HepG2 (cell line): ENCODE results near the gene TMED9. TPM values are rescaled to one million over a fixed set of nuclear protein-coding genes. Genes with fewer than 3 reads are reported as not detected.
A peak's percentile ranks its signal among the peaks of the same experiment; 100 is the strongest.

ENCODE experiments used
- AHDC1 ChIP-seq: sonication (generic); formaldehyde crosslinking; IDR thresholded peaks from 2 replicates; pipeline ENCODE4 v1.5.1; 2020; ENCODE audit warnings: mild to moderate bottlenecking, missing genetic modification reagents, borderline replicate concordance
- AKAP8 ChIP-seq: sonication (generic); formaldehyde crosslinking; IDR thresholded peaks from 2 replicates; pipeline ENCODE4 v1.5.1; 2020; ENCODE audit warnings: mild to moderate bottlenecking, missing genetic modification reagents
- ATF2 ChIP-seq: sonication (generic); formaldehyde crosslinking; IDR thresholded peaks from 2 replicates; pipeline ENCODE4 v1.4.0; 2020; ENCODE audit warnings: missing genetic modification reagents
- NR2C2 ChIP-seq: sonication (generic); formaldehyde crosslinking; IDR thresholded peaks from 2 replicates; pipeline ENCODE4 v1.4.0; 2020; ENCODE audit warnings: missing genetic modification reagents, mild to moderate bottlenecking, moderate library complexity, borderline replicate concordance
- SAP130 ChIP-seq: IDR thresholded peaks from 2 replicates; pipeline ENCODE4 v1.6.1; 2016; ENCODE audit warnings: low read depth
- ZMAT3 ChIP-seq: sonication (generic); formaldehyde crosslinking; conservative IDR thresholded peaks from 2 replicates; pipeline ENCODE4 v1.7.0; 2021; ENCODE audit warnings: missing genetic modification reagents
- ZNF205 ChIP-seq: IDR thresholded peaks from 2 replicates; pipeline ENCODE4 v1.6.1; 2018; ENCODE audit warnings: missing biosample characterization, missing genetic modification reagents
- ZNF503 ChIP-seq: sonication (generic); formaldehyde crosslinking; IDR thresholded peaks from 2 replicates; pipeline ENCODE4 v1.4.0; 2020; ENCODE audit warnings: missing genetic modification reagents
- polyA plus RNA-seq, 8 experiments: library from polyadenylated mRNA; depleted of rRNA in 3 of 8; stranded (reverse) in 7 of 8; unstranded in 1 of 8; fragments of >200 nt; fragmentation: Illumina TruSeq in 4 of 8; extraction: Trizol in 4 of 8; gene quantifications; 2 replicates each; pipeline versions ENCODE4 v1.2.1 to v1.2.3, GENCODE V29; 2011 to 2016; ENCODE audit warnings: low read depth in 4 of 8, missing spikeins in 1 of 8, mixed read lengths in 1 of 8; ENCODE audit not compliant: insufficient read depth in 1 of 8
- total RNA-seq, 5 experiments: library from RNA; depleted of rRNA; stranded (reverse); fragments of >200 nt; fragmentation: Illumina TruSeq; extraction: Trizol; gene quantifications; 2 replicates each; pipeline ENCODE4 v1.2.3, GENCODE V29; 2016; ENCODE audit warnings: low read depth in 1 of 5
- TF ChIP-seq, protein P1 (sequence below): IDR thresholded peaks from 2 replicates; pipeline ENCODE4 v1.4.0; 2020; ENCODE audit warnings: mild to moderate bottlenecking, missing genetic modification reagents
- TF ChIP-seq, protein P2 (sequence below): sonication (generic); formaldehyde crosslinking; IDR thresholded peaks from 2 replicates; pipeline ENCODE4 v1.4.0; 2020; ENCODE audit warnings: missing genetic modification reagents, borderline replicate concordance

Gene TMED9
- total and polyA plus RNA-seq, 2 of the 13 experiments (the other 11 are each of a cell fraction or from before 2014, with no cell fraction given), result 161 to 350 TPM

- TF ChIP-seq, protein P1, sequence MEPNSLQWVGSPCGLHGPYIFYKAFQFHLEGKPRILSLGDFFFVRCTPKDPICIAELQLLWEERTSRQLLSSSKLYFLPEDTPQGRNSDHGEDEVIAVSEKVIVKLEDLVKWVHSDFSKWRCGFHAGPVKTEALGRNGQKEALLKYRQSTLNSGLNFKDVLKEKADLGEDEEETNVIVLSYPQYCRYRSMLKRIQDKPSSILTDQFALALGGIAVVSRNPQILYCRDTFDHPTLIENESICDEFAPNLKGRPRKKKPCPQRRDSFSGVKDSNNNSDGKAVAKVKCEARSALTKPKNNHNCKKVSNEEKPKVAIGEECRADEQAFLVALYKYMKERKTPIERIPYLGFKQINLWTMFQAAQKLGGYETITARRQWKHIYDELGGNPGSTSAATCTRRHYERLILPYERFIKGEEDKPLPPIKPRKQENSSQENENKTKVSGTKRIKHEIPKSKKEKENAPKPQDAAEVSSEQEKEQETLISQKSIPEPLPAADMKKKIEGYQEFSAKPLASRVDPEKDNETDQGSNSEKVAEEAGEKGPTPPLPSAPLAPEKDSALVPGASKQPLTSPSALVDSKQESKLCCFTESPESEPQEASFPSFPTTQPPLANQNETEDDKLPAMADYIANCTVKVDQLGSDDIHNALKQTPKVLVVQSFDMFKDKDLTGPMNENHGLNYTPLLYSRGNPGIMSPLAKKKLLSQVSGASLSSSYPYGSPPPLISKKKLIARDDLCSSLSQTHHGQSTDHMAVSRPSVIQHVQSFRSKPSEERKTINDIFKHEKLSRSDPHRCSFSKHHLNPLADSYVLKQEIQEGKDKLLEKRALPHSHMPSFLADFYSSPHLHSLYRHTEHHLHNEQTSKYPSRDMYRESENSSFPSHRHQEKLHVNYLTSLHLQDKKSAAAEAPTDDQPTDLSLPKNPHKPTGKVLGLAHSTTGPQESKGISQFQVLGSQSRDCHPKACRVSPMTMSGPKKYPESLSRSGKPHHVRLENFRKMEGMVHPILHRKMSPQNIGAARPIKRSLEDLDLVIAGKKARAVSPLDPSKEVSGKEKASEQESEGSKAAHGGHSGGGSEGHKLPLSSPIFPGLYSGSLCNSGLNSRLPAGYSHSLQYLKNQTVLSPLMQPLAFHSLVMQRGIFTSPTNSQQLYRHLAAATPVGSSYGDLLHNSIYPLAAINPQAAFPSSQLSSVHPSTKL (CRISPR knock-in tag), result peak; percentile 74
- 0 out of 2 replicates have a peak, but pooled peaks have one; percentile 61 for TF ChIP-seq ZNF503 (CRISPR knock-in tag)
- TF ChIP-seq AHDC1 (CRISPR knock-in tag), result peak; percentile 59; the same call in 1 of the 2 replicates
- TF ChIP-seq ZNF205 (CRISPR knock-in tag), result 0 out of 2 replicates have a peak, but pooled peaks have one; percentile 60
- TF ChIP-seq AKAP8 (CRISPR knock-in tag), result no peak
- no peak for TF ChIP-seq ZMAT3
- peak; percentile 64; the same call in 1 of the 2 replicates for TF ChIP-seq ATF2
- TF ChIP-seq, protein P2, sequence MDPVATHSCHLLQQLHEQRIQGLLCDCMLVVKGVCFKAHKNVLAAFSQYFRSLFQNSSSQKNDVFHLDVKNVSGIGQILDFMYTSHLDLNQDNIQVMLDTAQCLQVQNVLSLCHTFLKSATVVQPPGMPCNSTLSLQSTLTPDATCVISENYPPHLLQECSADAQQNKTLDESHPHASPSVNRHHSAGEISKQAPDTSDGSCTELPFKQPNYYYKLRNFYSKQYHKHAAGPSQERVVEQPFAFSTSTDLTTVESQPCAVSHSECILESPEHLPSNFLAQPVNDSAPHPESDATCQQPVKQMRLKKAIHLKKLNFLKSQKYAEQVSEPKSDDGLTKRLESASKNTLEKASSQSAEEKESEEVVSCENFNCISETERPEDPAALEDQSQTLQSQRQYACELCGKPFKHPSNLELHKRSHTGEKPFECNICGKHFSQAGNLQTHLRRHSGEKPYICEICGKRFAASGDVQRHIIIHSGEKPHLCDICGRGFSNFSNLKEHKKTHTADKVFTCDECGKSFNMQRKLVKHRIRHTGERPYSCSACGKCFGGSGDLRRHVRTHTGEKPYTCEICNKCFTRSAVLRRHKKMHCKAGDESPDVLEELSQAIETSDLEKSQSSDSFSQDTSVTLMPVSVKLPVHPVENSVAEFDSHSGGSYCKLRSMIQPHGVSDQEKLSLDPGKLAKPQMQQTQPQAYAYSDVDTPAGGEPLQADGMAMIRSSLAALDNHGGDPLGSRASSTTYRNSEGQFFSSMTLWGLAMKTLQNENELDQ (CRISPR knock-in tag), result no peak
- peak; percentile 39; the same call in 1 of the 2 replicates for TF ChIP-seq NR2C2
- peak; percentile 72 for TF ChIP-seq SAP130 (CRISPR knock-in tag)
These were observed 3.5 kb upstream of the TMED9 start (continued) for GRCh38 chr5:177588413-177588909.
